ENCODE data around the gene SUPT4H1.

The SUPT4H1 gene

GRCh38 chr17:58320570-58321323 is 31.3 kb downstream of the SUPT4H1 start:
- Histone ChIP-seq H2AK5ac (ENCODE audit: low read length) (no peak overlapping the region), H3K79me2 (ENCODE audit: control insufficient read depth, insufficient read depth, low read length, poor library complexity) (peaks cover 4% of the 10 kb centered on the region), H4K91ac (ENCODE audit: low read depth, low read length) (no peak overlapping the region), H3K27me3 (ENCODE audit: insufficient read depth, low read length) (no peaks in the 10 kb centered on the region), H3K9ac (ENCODE audit: low read length) (no peak overlapping the region), H3K9me3 (ENCODE audit: insufficient read depth, low read depth, low read length) (no peaks in the 10 kb centered on the region), H3K79me1 (ENCODE audit: low read length) (peaks cover 7% of the 10 kb centered on the region), H4K12ac (ENCODE audit: low read depth, low read length) (no peak overlapping the region), H3K4me2 (ENCODE audit: low read length) (no peak overlapping the region), H3K23ac (ENCODE audit: low read length) (no peak overlapping the region), H3K4me1 (ENCODE audit: control insufficient read depth in 1 of 2, insufficient read depth in 2 of 2, low read length in 2 of 2) (peaks cover 10 to 19% of the 10 kb centered on the region in 2 experiments), H3K14ac (ENCODE audit: low read length) (no peak overlapping the region), H3K18ac (ENCODE audit: low read length) (no peak overlapping the region), H2BK120ac (ENCODE audit: insufficient read depth, low read length, poor library complexity) (no peak overlapping the region), H3K27ac (ENCODE audit: low read depth, low read length) (no peak overlapping the region), H4K8ac (ENCODE audit: low read depth, low read length) (no peak overlapping the region), H3K36me3 (ENCODE audit: control insufficient read depth in 1 of 2, insufficient read depth in 2 of 2, low read length in 2 of 2) (no peaks in the 10 kb centered on the region), H2BK5ac (ENCODE audit: low read depth, low read length, poor library complexity) (no peak overlapping the region), H2BK12ac (ENCODE audit: low read length) (no peak overlapping the region), H2AFZ (ENCODE audit: insufficient read depth, low read length, poor library complexity) (no peak overlapping the region), H3K4me3 (ENCODE audit: low read depth, low read length) (no peak overlapping the region), H3K4ac (ENCODE audit: low read depth, low read length) (no peak overlapping the region)
- no CpG with 5 or more reads among the region's 9 CpGs for WGBS (ENCODE audit: extremely low coverage, insufficient coverage, insufficient read length)
- DNase-seq: no peak

DNA sequence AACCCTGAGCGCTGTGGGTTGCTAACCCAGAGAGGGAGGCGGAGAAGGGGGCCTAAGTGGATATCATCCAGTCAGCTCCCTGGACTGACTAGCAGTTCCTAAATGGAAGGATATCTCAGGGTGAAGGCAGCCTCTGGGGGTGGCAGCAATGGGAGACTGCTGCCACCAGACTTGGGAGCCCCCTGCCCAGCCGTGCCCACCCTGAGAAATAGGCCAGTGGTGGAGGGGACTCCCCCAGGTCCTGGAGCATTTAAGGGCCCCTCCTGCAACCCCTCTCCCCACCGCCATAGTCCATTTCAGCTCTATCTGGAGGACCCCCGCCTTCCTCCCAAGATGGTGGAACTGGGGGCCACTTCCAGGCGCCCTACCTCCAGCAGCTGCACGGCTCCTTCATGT is 31.8 kb downstream of the SUPT4H1 start:
- H2BK5ac ChIP-seq (ENCODE audit: low read depth, low read length, poor library complexity): no peak overlapping the region
- no peaks in the 10 kb centered on the region for H3K9me3 ChIP-seq (ENCODE audit: insufficient read depth, low read depth, low read length)
- peaks cover 7% of the 10 kb centered on the region for H3K79me1 ChIP-seq (ENCODE audit: low read length)
- H2AK5ac ChIP-seq (ENCODE audit: low read length): no peak overlapping the region
- H3K23ac ChIP-seq (ENCODE audit: low read length): no peak overlapping the region
- H2BK120ac ChIP-seq (ENCODE audit: insufficient read depth, low read length, poor library complexity): no peak overlapping the region
- no peak overlapping the region for H4K12ac ChIP-seq (ENCODE audit: low read depth, low read length)
- no peak overlapping the region for H3K14ac ChIP-seq (ENCODE audit: low read length)
- no peak overlapping the region for H3K4me3 ChIP-seq (ENCODE audit: low read depth, low read length)
- no peaks in the 10 kb centered on the region for H3K27me3 ChIP-seq (ENCODE audit: insufficient read depth, low read length)
- H3K4ac ChIP-seq (ENCODE audit: low read depth, low read length): no peak overlapping the region
- no peak overlapping the region for H2BK12ac ChIP-seq (ENCODE audit: low read length)
- H3K4me2 ChIP-seq (ENCODE audit: low read length): no peak overlapping the region
- no peak overlapping the region for H3K18ac ChIP-seq (ENCODE audit: low read length)
- WGBS (ENCODE audit: extremely low coverage, insufficient coverage, insufficient read length): no CpG with 5 or more reads among the region's 7 CpGs
- no peaks in the 10 kb centered on the region for H3K36me3 ChIP-seq (ENCODE audit: control insufficient read depth in 1 of 2, insufficient read depth in 2 of 2, low read length in 2 of 2)
- no peak overlapping the region for H2AFZ ChIP-seq (ENCODE audit: insufficient read depth, low read length, poor library complexity)
- no peak overlapping the region for H3K9ac ChIP-seq (ENCODE audit: low read length)
- H3K4me1 ChIP-seq (ENCODE audit: control insufficient read depth in 1 of 2, insufficient read depth in 2 of 2, low read length in 2 of 2): peaks cover 7 to 14% of the 10 kb centered on the region in 2 experiments
- no peak for DNase-seq
- H4K91ac ChIP-seq (ENCODE audit: low read depth, low read length): no peak overlapping the region
- no peak overlapping the region for H3K27ac ChIP-seq (ENCODE audit: low read depth, low read length)
- peaks cover 4% of the 10 kb centered on the region for H3K79me2 ChIP-seq (ENCODE audit: control insufficient read depth, insufficient read depth, low read length, poor library complexity)
- H4K8ac ChIP-seq (ENCODE audit: low read depth, low read length): no peak overlapping the region

- Histone ChIP-seq H2AK5ac (ENCODE audit: low read length) (no peak overlapping the region), H4K8ac (ENCODE audit: low read depth, low read length) (no peak overlapping the region), H4K91ac (ENCODE audit: low read depth, low read length) (no peak overlapping the region), H2BK5ac (ENCODE audit: low read depth, low read length, poor library complexity) (no peak overlapping the region), H3K4me3 (ENCODE audit: low read depth, low read length) (no peak overlapping the region), H3K4ac (ENCODE audit: low read depth, low read length) (no peak overlapping the region), H2AFZ (ENCODE audit: insufficient read depth, low read length, poor library complexity) (no peak overlapping the region), H2BK120ac (ENCODE audit: insufficient read depth, low read length, poor library complexity) (no peak overlapping the region), H4K12ac (ENCODE audit: low read depth, low read length) (no peak overlapping the region), H3K79me2 (ENCODE audit: control insufficient read depth, insufficient read depth, low read length, poor library complexity) (peaks cover 2% of the 10 kb centered on the region), H3K27ac (ENCODE audit: low read depth, low read length) (no peak overlapping the region), H3K23ac (ENCODE audit: low read length) (no peak overlapping the region), H3K9me3 (ENCODE audit: insufficient read depth, low read depth, low read length) (no peaks in the 10 kb centered on the region), H3K4me1 (ENCODE audit: control insufficient read depth in 1 of 2, insufficient read depth in 2 of 2, low read length in 2 of 2) (peaks cover under 1 to 7% of the 10 kb centered on the region in 2 experiments), H2BK12ac (ENCODE audit: low read length) (no peak overlapping the region), H3K36me3 (ENCODE audit: control insufficient read depth in 1 of 2, insufficient read depth in 2 of 2, low read length in 2 of 2) (no peaks in the 10 kb centered on the region), H3K27me3 (ENCODE audit: insufficient read depth, low read length) (no peaks in the 10 kb centered on the region), H3K9ac (ENCODE audit: low read length) (no peak overlapping the region), H3K14ac (ENCODE audit: low read length) (no peak overlapping the region), H3K18ac (ENCODE audit: low read length) (no peak overlapping the region), H3K4me2 (ENCODE audit: low read length) (no peak overlapping the region), H3K79me1 (ENCODE audit: low read length) (peaks cover 5% of the 10 kb centered on the region)
- no CpG with 5 or more reads among the region's 25 CpGs for WGBS (ENCODE audit: extremely low coverage, insufficient coverage, insufficient read length)
- DNase-seq: no peak
These were observed 32.5 kb downstream of the SUPT4H1 start for GRCh38 chr17:58319173-58320162.

DNA sequence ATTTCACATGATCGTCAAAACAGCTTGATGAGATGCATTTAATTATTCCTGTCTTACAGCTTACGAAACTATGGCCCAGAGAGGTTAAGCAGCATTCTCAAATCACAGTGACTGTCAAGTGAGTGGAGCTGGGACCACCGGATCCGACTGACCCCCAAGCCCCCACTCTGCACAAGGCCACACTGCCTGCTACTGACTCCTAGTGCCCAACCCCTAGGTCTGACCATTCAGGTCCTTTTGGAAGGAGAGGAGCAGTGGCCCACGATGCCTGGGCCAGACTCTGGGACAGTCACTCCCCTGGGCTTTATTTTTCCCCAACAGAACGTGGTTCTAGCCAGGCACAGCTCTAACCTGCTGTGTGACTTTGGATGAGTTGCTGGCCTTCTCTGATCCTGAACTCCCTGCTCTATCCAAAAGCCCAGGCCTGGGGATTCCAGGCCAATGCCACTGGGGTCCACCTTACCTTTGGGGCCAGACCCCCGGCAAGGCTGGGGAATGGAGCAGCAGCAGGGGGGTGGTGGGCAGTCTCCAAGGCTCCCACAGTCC is 33.3 kb downstream of the SUPT4H1 start:
- Histone ChIP-seq H3K27me3 (ENCODE audit: insufficient read depth, low read length) (no peaks in the 10 kb centered on the region), H2BK5ac (ENCODE audit: low read depth, low read length, poor library complexity) (no peak overlapping the region), H3K9me3 (ENCODE audit: insufficient read depth, low read depth, low read length) (no peaks in the 10 kb centered on the region), H2BK12ac (ENCODE audit: low read length) (no peak overlapping the region), H3K27ac (ENCODE audit: low read depth, low read length) (no peak overlapping the region), H3K36me3 (ENCODE audit: control insufficient read depth in 1 of 2, insufficient read depth in 2 of 2, low read length in 2 of 2) (no peaks in the 10 kb centered on the region), H4K12ac (ENCODE audit: low read depth, low read length) (no peak overlapping the region), H2AFZ (ENCODE audit: insufficient read depth, low read length, poor library complexity) (no peak overlapping the region), H3K79me1 (ENCODE audit: low read length) (no peaks in the 10 kb centered on the region), H3K23ac (ENCODE audit: low read length) (no peak overlapping the region), H2AK5ac (ENCODE audit: low read length) (no peak overlapping the region), H3K79me2 (ENCODE audit: control insufficient read depth, insufficient read depth, low read length, poor library complexity) (no peaks in the 10 kb centered on the region), H3K9ac (ENCODE audit: low read length) (no peak overlapping the region), H3K4me2 (ENCODE audit: low read length) (no peak overlapping the region), H4K8ac (ENCODE audit: low read depth, low read length) (no peak overlapping the region), H2BK120ac (ENCODE audit: insufficient read depth, low read length, poor library complexity) (no peak overlapping the region), H3K18ac (ENCODE audit: low read length) (no peak overlapping the region), H3K14ac (ENCODE audit: low read length) (no peak overlapping the region), H3K4me3 (ENCODE audit: low read depth, low read length) (no peak overlapping the region), H3K4ac (ENCODE audit: low read depth, low read length) (no peak overlapping the region), H3K4me1 (ENCODE audit: control insufficient read depth in 1 of 2, insufficient read depth in 2 of 2, low read length in 2 of 2) (no peaks in the 10 kb centered on the region), H4K91ac (ENCODE audit: low read depth, low read length) (no peak overlapping the region)
- no CpG with 5 or more reads among the region's 7 CpGs for whole genome bisulfite sequencing (ENCODE audit: extremely low coverage, insufficient coverage, insufficient read length)
- no peak for DNase-seq
